ENCODE results near the gene GALNT8. TPM values are rescaled to one million over a fixed set of nuclear protein-coding genes. Genes with fewer than 3 reads are reported as not detected.
"Not testable (repeated sequence)": the region's sequence is repeated elsewhere in the genome, so short reads cannot be mapped to it uniquely, and the experiment has no call there.

GALNT8 gene
- total RNA-seq, 1 donor from 2014 or later = 2.7 TPM

GRCh38 chr12:4738541-4738940, 18.3 kb downstream of the GALNT8 start:
- ATAC-seq (no peak), DNase-seq (ENCODE audit: missing footprints) (no peak)
- intact Hi-C loops (cut with DNase I) = no loop called here

- ATAC-seq (no peak), DNase-seq (ENCODE audit: missing footprints) (no peak)
- intact Hi-C loops (cut with DNase I) = no loop called here
Measured at GRCh38 chr12:4742416-4742970, 22.3 kb downstream of the GALNT8 start.

GRCh38 chr12:4743046-4743445, 22.8 kb downstream of the GALNT8 start:
- ATAC-seq (no peak), DNase-seq (ENCODE audit: missing footprints) (no peak)
- intact Hi-C loops (cut with DNase I) = no loop called here

- no peak for ATAC-seq
- no peak for DNase-seq (ENCODE audit: missing footprints)
- intact Hi-C loops (cut with DNase I) = no loop called here
Measured at GRCh38 chr12:4744709-4745108, 24.5 kb downstream of the GALNT8 start.

- DNase-seq (ENCODE audit: missing footprints) (no peak), ATAC-seq (peak; percentile 93)
- intact Hi-C loops (cut with DNase I) = no loop called here
Measured at GRCh38 chr12:4745249-4745648, 25.0 kb downstream of the GALNT8 start.

- intact Hi-C loops (cut with DNase I); ATAC-seq; DNase-seq (ENCODE audit: missing footprints): not testable (repeated sequence)
Measured at GRCh38 chr12:4751654-4752053, 31.5 kb downstream of the GALNT8 start.

- no peak for DNase-seq (ENCODE audit: missing footprints)
- intact Hi-C loops (cut with DNase I) = no loop called here
- no peak for ATAC-seq
Measured at GRCh38 chr12:4762773-4763172, 42.6 kb downstream of the GALNT8 start.

- ATAC-seq = no peak
- no peak for DNase-seq (ENCODE audit: missing footprints)
- intact Hi-C loops (cut with DNase I) = no loop called here
Measured at GRCh38 chr12:4763549-4763948, 43.3 kb downstream of the GALNT8 start.

- DNase-seq (ENCODE audit: missing footprints) = no peak
- peak; percentile 54 for ATAC-seq
- intact Hi-C loops (cut with DNase I) = no loop called here
Measured at GRCh38 chr12:4766445-4766844, 46.2 kb downstream of the GALNT8 start.

GRCh38 chr12:4767186-4767585, 47.0 kb downstream of the GALNT8 start:
- ATAC-seq (peak; percentile 38), DNase-seq (ENCODE audit: missing footprints) (no peak)
- intact Hi-C loops (cut with DNase I) = no loop called here

GRCh38 chr12:4768341-4768740, 48.1 kb downstream of the GALNT8 start:
- ATAC-seq (peak; percentile 32), DNase-seq (ENCODE audit: missing footprints) (no peak)
- intact Hi-C loops (cut with DNase I) = no loop called here

- ATAC-seq (no peak), DNase-seq (ENCODE audit: missing footprints) (no peak)
- intact Hi-C loops (cut with DNase I) = no loop called here
Measured at GRCh38 chr12:4769073-4769472, 48.9 kb downstream of the GALNT8 start.

GRCh38 chr12:4771172-4771959, 51.2 kb downstream of the GALNT8 start:
- DNase-seq (ENCODE audit: missing footprints) (peak; percentile 68), ATAC-seq (peak; percentile 53)
- intact Hi-C loops (cut with DNase I) = no loop called here

- ATAC-seq (no peak), DNase-seq (ENCODE audit: missing footprints) (no peak)
- intact Hi-C loops (cut with DNase I) = no loop called here
Measured at GRCh38 chr12:4771960-4772566, 51.9 kb downstream of the GALNT8 start.

GRCh38 chr12:4775936-4776335, 55.7 kb downstream of the GALNT8 start:
- no peak for ATAC-seq
- no peak for DNase-seq (ENCODE audit: missing footprints)
- intact Hi-C loops (cut with DNase I) = no loop called here

GRCh38 chr12:4779749-4780148, 59.5 kb downstream of the GALNT8 start:
- ATAC-seq = no peak
- intact Hi-C loops (cut with DNase I) = no loop called here
- DNase-seq (ENCODE audit: missing footprints) = no peak

- ATAC-seq (peak; percentile 65), DNase-seq (ENCODE audit: missing footprints) (no peak)
- intact Hi-C loops (cut with DNase I) = no loop called here
Measured at GRCh38 chr12:4780641-4781611, 60.7 kb downstream of the GALNT8 start.

- ATAC-seq = no peak
- intact Hi-C loops (cut with DNase I) = no loop called here
Measured at GRCh38 chr12:4784404-4785054, 64.3 kb downstream of the GALNT8 start.

GRCh38 chr12:4786795-4787194, 66.6 kb downstream of the GALNT8 start:
- no peak for DNase-seq (ENCODE audit: missing footprints)
- intact Hi-C loops (cut with DNase I) = no loop called here

More at GRCh38 chr12:4784404-4785054, 64.3 kb downstream of the GALNT8 start:
- DNase-seq (ENCODE audit: missing footprints) = no peak

More at GRCh38 chr12:4786795-4787194, 66.6 kb downstream of the GALNT8 start:
- no peak for ATAC-seq

Data from Right ventricle myocardium inferior (tissue), 1 donor.